Astrocyte (in vitro differentiated cells and primary cell): Measurements from ENCODE around the gene TTC14.

Source experiments
- EZH2 ChIP-seq: IDR thresholded peaks from 2 replicates; pipeline ENCODE4 v1.6.1; 2012; ENCODE audit warnings: mild to moderate bottlenecking, low read length, inconsistent platforms; ENCODE audit not compliant: insufficient read depth
- TF ChIP-seq, protein P1 (sequence below): IDR thresholded peaks from 2 replicates; pipeline ENCODE4 v1.5.1; 2011; ENCODE audit warnings: low read depth, mild to moderate bottlenecking, inconsistent platforms, low read length, moderate library complexity; ENCODE audit not compliant: insufficient read depth

DNA sequence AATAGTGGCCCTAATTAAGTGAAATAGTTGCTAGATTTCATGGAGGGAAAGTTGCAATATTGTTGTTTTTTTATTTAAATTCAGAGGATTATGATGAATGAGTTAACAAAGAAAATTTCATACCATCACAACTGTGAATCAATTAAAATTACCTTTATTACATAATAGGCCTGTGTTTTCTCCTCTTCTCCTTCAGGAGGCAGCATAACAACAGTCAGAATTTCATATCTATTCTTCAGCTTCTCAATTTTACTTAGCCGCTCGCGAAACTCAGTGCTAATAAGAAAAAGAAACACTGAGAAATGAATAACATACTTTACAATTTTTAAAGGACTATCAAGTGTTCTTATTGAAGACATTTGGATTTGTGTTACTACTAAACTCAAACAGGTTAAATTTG, 29.4 kb downstream of the TTC14 start:
- TF ChIP-seq, protein P1, sequence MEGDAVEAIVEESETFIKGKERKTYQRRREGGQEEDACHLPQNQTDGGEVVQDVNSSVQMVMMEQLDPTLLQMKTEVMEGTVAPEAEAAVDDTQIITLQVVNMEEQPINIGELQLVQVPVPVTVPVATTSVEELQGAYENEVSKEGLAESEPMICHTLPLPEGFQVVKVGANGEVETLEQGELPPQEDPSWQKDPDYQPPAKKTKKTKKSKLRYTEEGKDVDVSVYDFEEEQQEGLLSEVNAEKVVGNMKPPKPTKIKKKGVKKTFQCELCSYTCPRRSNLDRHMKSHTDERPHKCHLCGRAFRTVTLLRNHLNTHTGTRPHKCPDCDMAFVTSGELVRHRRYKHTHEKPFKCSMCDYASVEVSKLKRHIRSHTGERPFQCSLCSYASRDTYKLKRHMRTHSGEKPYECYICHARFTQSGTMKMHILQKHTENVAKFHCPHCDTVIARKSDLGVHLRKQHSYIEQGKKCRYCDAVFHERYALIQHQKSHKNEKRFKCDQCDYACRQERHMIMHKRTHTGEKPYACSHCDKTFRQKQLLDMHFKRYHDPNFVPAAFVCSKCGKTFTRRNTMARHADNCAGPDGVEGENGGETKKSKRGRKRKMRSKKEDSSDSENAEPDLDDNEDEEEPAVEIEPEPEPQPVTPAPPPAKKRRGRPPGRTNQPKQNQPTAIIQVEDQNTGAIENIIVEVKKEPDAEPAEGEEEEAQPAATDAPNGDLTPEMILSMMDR = no peak
- TF ChIP-seq EZH2 = no peak
